GM19351 (cell line): ENCODE data around the gene PIK3R5.

Source experiments
- ATAC-seq: cut with Tn5 transposase; IDR thresholded peaks from one replicate; pipeline ENCODE4 v1.9.1; 2021; ENCODE audit warnings: mild to moderate bottlenecking, moderate library complexity; ENCODE audit not compliant: unreplicated experiment

Gene PIK3R5

DNA sequence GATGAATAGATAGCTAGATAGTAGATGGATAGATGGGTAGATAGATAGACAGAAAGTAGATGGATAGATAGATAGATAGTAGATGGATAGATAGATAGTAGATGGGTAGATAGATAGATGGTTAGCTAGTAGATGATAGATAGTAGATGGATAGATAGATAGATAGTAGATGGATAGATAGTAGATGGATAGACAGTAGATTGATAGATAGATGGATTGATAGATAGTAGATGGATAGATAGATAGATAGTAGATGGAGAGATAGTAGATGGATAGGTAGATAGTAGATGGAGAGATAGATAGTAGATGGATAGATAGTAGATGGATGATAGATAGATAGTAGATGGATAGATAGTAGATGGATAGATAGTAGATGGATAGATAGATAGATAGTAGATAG is 40.4 kb downstream of the PIK3R5 start:
- no peak for ATAC-seq

DNA sequence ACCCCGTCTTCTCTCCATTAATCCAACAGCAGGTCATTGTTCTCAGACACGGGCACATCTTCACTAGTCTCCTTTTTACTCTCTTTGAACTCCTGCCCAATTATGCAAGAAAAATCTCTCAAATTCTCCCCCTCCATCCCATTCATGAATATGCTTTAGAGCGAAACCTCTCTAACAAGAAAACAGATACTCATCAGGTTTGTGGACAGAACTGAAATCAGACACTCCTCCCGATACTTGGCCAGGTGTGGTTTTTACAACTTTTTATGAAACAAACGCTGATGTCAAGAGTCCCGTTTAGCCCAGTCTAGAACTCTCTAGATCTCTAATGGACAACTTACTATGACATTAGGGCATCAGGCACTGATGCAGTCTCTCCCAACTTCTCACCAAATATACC is 40.9 kb downstream of the PIK3R5 start:
- ATAC-seq, result peak; percentile 69

DNA sequence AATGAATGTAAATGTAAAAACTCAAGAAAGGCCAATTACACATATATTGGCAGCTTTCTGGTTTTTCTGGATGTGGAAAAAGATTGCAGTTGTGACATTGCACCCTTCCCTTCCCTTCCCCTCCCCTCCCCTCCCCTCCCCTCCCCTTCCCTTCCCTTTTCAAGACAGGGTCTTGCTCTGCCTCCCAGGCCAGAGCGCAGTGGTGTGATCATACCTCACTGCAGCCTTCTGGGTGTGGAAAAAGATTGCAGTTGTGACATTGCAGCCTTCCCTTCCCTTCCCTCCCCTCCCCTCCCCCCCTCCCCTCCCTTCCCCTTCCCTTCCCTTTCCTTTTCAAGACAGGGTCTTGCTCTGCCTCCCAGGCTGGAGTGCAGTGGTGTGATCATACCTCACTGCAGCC is 41.7 kb downstream of the PIK3R5 start:
- no peak for ATAC-seq

DNA sequence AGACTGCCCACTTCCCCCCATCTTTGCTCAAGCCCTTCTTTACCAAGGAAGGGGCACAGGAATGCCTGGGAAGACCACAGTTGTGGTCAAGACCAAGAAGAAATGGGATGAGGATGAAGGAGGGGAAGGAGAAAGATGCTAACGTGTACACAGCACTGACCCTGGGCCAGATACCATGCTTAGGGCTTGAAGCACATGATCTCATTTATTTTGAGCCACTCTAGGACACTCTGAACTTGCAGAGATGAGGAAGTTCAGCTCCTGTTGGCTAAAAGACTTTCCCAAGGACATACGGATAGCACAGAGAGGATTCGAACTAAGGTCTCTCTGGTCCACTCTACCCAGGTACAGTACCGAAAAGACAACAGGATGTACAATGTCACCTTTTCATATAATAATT is 42.6 kb downstream of the PIK3R5 start:
- ATAC-seq, result no peak

DNA sequence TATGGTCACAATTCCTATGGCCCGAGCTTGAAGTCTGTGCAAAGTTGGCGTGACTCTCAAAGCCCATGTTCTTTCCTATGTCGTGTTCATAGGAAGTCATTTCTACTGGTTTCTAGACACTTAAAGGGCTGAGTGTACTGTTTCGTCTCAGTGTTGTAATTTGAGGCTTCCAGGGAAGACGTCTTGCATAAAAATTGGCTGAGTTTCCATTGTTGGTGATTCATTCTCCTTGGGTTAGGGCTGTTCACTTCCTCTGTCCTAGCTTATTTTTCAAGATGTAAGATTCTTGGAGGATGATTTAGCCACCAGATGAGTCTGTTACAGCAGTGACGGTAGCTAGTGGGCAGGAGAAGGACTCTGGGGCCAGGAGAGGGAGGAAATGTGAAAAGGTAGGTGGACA is 43.1 kb downstream of the PIK3R5 start:
- ATAC-seq, result no peak

DNA sequence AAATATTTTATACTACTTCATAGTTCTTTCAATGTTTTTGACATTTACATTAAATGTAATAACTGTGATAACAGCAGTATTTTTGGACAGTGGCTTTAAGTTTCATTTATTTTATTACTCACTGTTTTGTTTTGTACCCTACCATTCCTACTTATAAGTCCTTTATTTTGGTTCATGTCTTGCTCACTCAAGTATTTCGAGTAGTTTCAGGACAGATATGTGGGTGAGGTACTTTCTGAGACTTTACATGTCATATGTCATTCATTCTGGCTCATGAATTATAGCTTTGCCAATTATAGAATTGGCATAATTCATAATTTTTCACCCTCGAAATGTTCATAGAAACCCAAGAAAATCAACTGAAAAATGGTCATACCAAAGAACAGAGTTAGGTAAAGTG is 44.4 kb downstream of the PIK3R5 start:
- no peak for ATAC-seq

DNA sequence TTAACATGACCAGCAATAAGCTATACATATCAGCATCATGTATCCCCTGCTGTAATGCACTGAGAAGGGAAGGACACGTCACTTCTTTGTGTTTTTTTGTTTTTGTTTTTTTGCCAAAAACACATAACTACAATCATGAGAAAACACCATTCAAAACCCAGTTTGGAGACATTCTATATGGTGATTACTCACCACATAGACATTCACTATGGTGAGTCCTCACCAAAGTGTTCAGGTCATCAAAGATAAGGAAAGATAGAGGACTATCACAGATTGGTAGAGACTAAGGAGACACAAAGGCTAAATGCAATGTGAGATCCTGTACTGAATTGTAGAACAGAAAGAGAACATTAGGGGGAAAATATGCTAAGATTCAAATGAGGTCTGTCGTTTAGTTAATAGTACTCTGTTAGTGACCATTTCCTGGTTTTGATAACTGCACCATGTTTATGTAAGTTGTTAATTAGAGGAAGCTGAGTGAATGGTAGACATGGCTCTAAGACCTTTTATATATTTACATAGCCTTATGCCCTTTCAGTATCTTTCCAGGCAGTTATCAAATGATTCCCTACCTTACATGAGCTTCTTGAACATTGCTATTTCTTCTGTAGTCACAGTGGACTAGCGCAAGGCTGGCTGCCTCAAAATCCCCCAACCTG is 46.6 kb downstream of the PIK3R5 start:
- no peak for ATAC-seq

GRCh38 chr17:8916466-8916865 is 49.0 kb downstream of the PIK3R5 start:
- ATAC-seq, result no peak

DNA sequence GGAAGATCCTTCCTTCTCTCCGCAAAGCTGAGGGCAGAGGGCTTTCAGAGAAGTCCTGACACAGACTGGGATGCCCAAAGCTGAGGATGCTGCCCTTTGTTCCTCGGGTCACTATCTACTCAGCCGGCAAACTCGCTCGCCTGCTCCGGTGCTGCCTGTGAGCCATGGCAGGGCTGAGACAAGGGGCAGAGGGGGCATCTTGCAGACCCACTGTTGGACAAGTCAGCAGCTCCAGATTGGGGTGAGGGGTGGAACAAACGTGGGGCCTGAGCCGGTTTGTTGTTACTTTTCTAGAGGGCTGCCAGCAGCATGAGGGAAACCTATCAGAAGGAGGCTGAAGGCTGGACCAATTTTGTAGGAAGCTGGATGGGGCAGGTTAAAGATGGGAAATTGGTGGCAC is 51.0 kb downstream of the PIK3R5 start:
- ATAC-seq, result no peak

- ATAC-seq, result no peak
Observed at GRCh38 chr17:8913879-8914278, 51.6 kb downstream of the PIK3R5 start.

DNA sequence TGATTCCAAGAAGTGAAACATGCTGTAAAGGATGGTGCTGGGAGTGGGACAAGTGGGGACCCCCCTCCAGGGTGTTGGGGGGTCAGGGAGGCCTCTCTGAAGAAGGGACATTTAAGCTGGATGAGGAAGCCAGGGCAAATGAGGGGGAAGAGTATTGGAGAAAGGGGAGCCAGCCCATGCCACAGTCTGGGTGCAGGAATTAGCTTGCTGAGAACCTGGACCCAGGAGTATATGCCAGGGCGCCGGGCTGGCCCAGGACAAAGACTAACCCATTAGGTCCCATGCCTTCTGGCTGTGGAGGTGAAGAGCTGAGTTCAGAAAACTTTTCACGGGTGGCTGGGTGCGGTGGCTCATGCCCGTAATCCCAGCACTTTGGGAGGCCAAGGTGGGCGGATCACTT is 52.4 kb downstream of the PIK3R5 start:
- no peak for ATAC-seq

DNA sequence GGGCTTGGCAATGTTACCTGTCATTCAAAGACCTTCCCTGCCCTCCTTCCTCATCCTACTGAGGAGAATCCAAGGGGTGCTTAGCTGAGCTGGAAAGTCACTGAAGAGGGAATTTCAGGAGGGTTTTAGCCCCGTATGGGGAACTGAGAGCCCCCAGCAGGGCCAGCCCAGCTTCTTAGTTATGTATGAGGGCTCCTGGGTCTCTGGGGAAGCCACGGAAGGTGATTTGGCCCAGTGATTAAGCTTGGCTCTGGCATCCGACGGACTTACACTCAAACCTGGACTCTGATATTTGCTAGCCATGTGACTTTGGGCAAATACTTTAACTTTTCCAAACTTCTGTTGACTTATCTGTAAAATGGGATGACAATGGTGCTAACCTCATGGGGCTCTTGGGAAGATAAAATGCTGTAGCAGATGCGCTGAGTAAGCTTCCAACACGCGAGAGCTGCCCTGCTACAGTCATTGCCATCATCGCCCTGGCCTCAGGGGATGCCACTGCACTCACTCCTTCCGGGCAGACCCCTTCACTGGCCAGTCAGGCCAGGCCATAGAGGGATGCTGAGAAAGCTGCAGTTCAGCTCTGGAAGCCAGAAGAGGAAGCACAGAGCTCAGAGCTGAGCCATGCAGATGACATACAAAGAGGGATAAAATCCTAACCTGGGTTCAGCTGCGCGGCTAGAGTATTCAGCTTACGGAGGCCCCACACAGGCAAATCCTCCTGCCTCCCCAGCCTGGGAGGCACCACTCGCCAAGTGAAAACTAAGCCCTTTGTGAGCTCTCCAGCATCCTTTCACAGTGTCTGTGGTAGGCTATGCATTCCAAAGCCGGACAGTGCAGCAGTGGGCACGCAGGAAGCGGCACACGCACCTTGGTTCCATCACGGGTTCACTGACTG is 53.2 kb downstream of the PIK3R5 start:
- ATAC-seq, result no peak

GRCh38 chr17:8910969-8911604 is 54.4 kb downstream of the PIK3R5 start:
- ATAC-seq, result no peak

- no peak for ATAC-seq
Observed at GRCh38 chr17:8909586-8910270, 55.8 kb downstream of the PIK3R5 start.

GRCh38 chr17:8905331-8905730 is 60.2 kb downstream of the PIK3R5 start:
- ATAC-seq, result no peak

DNA sequence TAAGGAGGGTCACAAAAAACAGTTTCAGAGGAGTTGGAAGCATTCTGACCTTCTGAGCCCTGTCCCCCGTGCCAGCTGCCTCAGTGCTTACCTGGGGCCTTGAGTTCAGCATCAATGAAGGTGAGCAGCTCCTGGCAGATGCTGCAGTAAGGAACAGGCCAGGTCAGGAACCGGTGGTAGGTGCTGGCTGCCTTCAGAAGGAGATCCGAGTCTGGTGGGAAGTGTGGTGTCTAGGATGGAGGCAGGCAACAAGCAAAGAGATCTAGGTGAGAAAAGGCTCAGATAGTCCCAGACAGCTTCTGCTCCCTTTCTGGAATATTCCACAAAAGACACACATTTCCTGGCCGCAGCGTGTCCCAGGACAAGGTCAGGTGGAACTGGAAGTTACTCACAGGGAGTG is 60.8 kb downstream of the PIK3R5 start:
- no peak for ATAC-seq

- no peak for ATAC-seq
Observed at GRCh38 chr17:8904201-8904600, 61.3 kb downstream of the PIK3R5 start.

DNA sequence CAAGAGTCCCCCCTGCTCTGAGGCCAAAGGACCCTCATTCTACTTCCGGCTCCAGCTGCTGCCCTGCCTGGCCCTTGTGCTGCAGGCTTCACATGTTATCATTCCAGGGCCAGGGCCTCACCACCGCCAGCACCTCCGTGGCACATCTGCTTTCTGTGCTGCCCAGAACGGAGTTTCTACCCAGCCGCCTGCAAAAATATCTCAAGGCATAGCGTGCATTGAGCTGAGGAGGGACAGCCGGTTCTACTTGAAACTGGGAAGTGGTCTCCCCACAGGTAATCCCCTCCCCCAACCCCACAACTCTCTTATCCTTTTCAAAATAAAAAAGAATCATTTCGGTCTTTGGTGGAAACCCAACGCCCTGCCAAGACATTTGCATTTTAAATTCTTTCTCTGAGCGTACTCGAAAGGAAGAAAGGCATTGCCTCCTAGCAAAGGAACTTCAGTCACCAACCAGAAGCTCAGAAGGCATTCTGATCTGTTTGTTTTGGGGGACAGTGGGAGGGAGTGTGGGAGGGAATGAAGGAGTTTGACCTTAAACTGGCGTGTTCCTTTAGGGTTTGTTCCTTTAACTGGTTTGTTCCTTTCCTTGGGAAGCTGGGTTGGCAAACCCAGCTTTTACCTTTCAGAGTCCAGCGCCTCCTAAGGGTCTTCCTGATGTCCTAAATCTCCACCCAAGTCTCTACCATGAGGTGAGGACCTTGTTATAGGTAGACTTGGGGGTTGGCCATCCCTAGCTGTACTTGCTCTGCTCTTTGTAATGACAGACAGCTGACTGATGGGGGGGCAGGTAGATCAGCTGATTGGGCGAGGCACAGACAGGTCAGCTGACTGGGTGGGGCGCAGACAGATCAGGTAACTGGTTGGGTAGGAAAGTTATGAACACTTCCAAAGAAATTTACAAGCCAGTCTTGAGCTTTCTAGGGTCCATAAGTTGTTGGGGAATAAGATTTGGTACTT is 64.6 kb downstream of the PIK3R5 start:
- no peak for ATAC-seq

DNA sequence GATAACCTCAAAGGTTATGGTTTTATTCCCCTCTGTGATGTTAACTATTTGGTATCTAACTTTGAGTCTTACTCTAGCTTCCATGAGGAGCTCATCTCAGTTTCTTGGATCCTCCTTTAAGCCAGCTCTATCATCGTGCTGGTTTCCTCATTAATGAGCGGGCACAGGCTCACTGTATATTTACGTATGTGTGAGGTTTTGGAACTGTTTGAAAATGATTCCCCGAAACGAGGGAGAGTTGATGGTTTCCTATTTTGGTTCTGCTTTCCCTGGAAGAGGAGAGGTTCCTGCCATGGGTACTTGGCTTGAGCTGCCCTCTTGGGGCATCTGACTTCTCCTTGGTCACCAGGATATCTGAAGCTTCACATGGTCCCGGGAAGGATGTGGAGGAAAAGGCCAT is 65.3 kb downstream of the PIK3R5 start:
- no peak for ATAC-seq

GRCh38 chr17:8898636-8899035 is 66.9 kb downstream of the PIK3R5 start:
- ATAC-seq, result no peak
